Measurements from ENCODE around the gene VPS51.

- TF ChIP-seq SIN3A (IDR thresholded peaks at IDR 0.05; ENCODE audit: borderline replicate concordance, insufficient read depth, low read length) (no peak), TAF1 (IDR thresholded peaks at IDR 0.05; ENCODE audit: borderline replicate concordance, insufficient read depth, low read length) (no peak)
Observed at GRCh38 chr11:65087827-65088226, 8.2 kb upstream of the VPS51 start.
